MM.1S (cell line): ENCODE results near the gene GOT1.

ENCODE experiments used
- DNase-seq: peaks from one replicate; pipeline ENCODE4 v3.0.0-alpha.2; 2015
- H2AFZ ChIP-seq: fragments of 300-600 bp; sonication (generic); 2 replicates; pipeline ENCODE4 v1.6.0; 2016; ENCODE audit warnings: antibody characterized with exemption, low read length
- H3F3A ChIP-seq: fragments of 300-600 bp; sonication (generic); 2 replicates; pipeline ENCODE4 v1.6.1; 2016; ENCODE audit warnings: mild to moderate bottlenecking, antibody characterized with exemption, low read length, moderate library complexity, mixed read lengths; ENCODE audit not compliant: insufficient read depth
- H3K27ac ChIP-seq: fragments of 300-600 bp; sonication (generic); 2 replicates; pipeline ENCODE4 v1.5.1; 2016; ENCODE audit warnings: mild to moderate bottlenecking, low read length
- H3K27me3 ChIP-seq: fragments of 300-600 bp; sonication (generic); replicated peaks from 2 replicates; pipeline ENCODE4 v1.6.0; 2016; ENCODE audit warnings: low read length; ENCODE audit not compliant: insufficient read depth
- H3K36me3 ChIP-seq: fragments of 300-600 bp; sonication (generic); replicated peaks from 2 replicates; pipeline ENCODE4 v1.6.1; 2016; ENCODE audit warnings: mild to moderate bottlenecking, low read length, mixed read lengths; ENCODE audit not compliant: insufficient read depth
- H3K4me1 ChIP-seq: fragments of 300-600 bp; sonication (generic); 2 replicates; pipeline ENCODE4 v1.6.1; 2016; ENCODE audit warnings: low read length, mixed read lengths
- H3K4me2 ChIP-seq: fragments of 300-600 bp; sonication (generic); 2 replicates; pipeline ENCODE4 v1.6.0; 2016; ENCODE audit warnings: low read depth, low read length
- H3K4me3 ChIP-seq: fragments of 300-600 bp; sonication (generic); 2 replicates; pipeline ENCODE4 v1.5.1; 2016; ENCODE audit warnings: low read length, mixed read lengths
- H3K79me2 ChIP-seq: fragments of 300-600 bp; sonication (generic); 2 replicates; pipeline ENCODE4 v1.6.1; 2016; ENCODE audit warnings: mixed run types, low read length, mixed read lengths
- H3K9ac ChIP-seq: fragments of 300-600 bp; sonication (generic); 2 replicates; pipeline ENCODE4 v1.6.1; 2016; ENCODE audit warnings: low read length, mixed read lengths
- H3K9me2 ChIP-seq: fragments of 300-600 bp; sonication (generic); replicated peaks from 2 replicates; pipeline ENCODE4 v1.6.1; 2016; ENCODE audit warnings: mild to moderate bottlenecking, low read length, mixed read lengths; ENCODE audit not compliant: insufficient read depth
- H3K9me3 ChIP-seq: fragments of 300-600 bp; sonication (generic); replicated peaks from 2 replicates; pipeline ENCODE4 v1.6.1; 2016; ENCODE audit warnings: mild to moderate bottlenecking, low read length, mixed read lengths; ENCODE audit not compliant: insufficient read depth
- H4K20me1 ChIP-seq: fragments of 300-600 bp; sonication (generic); 2 replicates; pipeline ENCODE4 v1.6.1; 2016; ENCODE audit warnings: mild to moderate bottlenecking, low read length, moderate library complexity, mixed read lengths; ENCODE audit not compliant: insufficient read depth
- EZH2 ChIP-seq: fragments of 300-600 bp; sonication (generic); optimal IDR thresholded peaks from 2 replicates; pipeline ENCODE3; 2017; ENCODE audit warnings: low read depth, mild to moderate bottlenecking, antibody characterized with exemption, low read length, mixed read lengths
- EZH2phosphoT487 ChIP-seq: fragments of 300-600 bp; sonication (generic); IDR thresholded peaks from 2 replicates; pipeline ENCODE4 v1.6.1; 2018; ENCODE audit warnings: antibody characterized with exemption, low read length
- TF ChIP-seq, protein P1 (sequence below): fragments of 300-600 bp; sonication (generic); IDR thresholded peaks from 2 replicates; pipeline ENCODE4 v1.5.1; 2016; ENCODE audit warnings: antibody characterized with exemption, low read length, mixed read lengths

GOT1 gene

GRCh38 chr10:99432047-99432446, 1.6 kb upstream of the GOT1 start:
- Histone ChIP-seq H3K27ac (no peak overlapping the region), H3F3A (peaks cover 12% of the 10 kb centered on the region; the same call in 1 of the 2 replicates), H3K79me2 (peaks cover 69% of the 10 kb centered on the region), H3K9me2 (no peaks in the 10 kb centered on the region), H3K4me1 (peaks cover 9% of the 10 kb centered on the region; the same call in 1 of the 2 replicates), H3K9me3 (no peaks in the 10 kb centered on the region), H3K9ac (no peak overlapping the region; the same call in 1 of the 2 replicates), H4K20me1 (peaks cover 5% of the 10 kb centered on the region; the same call in 1 of the 2 replicates), H2AFZ (no peak overlapping the region), H3K4me2 (peak overlapping the region; percentile 59; the same call in 1 of the 2 replicates), H3K4me3 (peak overlapping the region; percentile 94), H3K27me3 (no peaks in the 10 kb centered on the region), H3K36me3 (no peaks in the 10 kb centered on the region)
- TF ChIP-seq, protein P1, sequence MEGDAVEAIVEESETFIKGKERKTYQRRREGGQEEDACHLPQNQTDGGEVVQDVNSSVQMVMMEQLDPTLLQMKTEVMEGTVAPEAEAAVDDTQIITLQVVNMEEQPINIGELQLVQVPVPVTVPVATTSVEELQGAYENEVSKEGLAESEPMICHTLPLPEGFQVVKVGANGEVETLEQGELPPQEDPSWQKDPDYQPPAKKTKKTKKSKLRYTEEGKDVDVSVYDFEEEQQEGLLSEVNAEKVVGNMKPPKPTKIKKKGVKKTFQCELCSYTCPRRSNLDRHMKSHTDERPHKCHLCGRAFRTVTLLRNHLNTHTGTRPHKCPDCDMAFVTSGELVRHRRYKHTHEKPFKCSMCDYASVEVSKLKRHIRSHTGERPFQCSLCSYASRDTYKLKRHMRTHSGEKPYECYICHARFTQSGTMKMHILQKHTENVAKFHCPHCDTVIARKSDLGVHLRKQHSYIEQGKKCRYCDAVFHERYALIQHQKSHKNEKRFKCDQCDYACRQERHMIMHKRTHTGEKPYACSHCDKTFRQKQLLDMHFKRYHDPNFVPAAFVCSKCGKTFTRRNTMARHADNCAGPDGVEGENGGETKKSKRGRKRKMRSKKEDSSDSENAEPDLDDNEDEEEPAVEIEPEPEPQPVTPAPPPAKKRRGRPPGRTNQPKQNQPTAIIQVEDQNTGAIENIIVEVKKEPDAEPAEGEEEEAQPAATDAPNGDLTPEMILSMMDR = no peak
- TF ChIP-seq EZH2 (no peak), EZH2phosphoT487 (no peak)
- no peak for DNase-seq

- Histone ChIP-seq H3K9ac (peak overlapping the region; percentile 95), H3K27ac (peak overlapping the region; percentile 91), H3K79me2 (peaks cover 74% of the 10 kb centered on the region), H3K27me3 (no peaks in the 10 kb centered on the region), H3K36me3 (no peaks in the 10 kb centered on the region), H3K9me3 (no peaks in the 10 kb centered on the region), H3K9me2 (no peaks in the 10 kb centered on the region), H3K4me2 (peak overlapping the region; percentile 59), H3K4me1 (peaks cover 9% of the 10 kb centered on the region; the same call in 1 of the 2 replicates), H3F3A (peaks cover 12% of the 10 kb centered on the region; the same call in 1 of the 2 replicates), H4K20me1 (peaks cover 5% of the 10 kb centered on the region; the same call in 1 of the 2 replicates), H2AFZ (peak overlapping the region; percentile 86), H3K4me3 (peak overlapping the region; percentile 94)
- peak; percentile 46 for DNase-seq
- TF ChIP-seq, protein P1 = no peak
- TF ChIP-seq EZH2phosphoT487 (no peak), EZH2 (no peak)
Observed at GRCh38 chr10:99431190-99431760, 851 bp upstream of the GOT1 start.

- no peak for DNase-seq
- H3K9me3 ChIP-seq = no peaks in the 10 kb centered on the region
- 0 out of 2 replicates have a peak, but pooled peaks cover 2% of the 10 kb centered on the region for H3K36me3 ChIP-seq
- H3K79me2 ChIP-seq = peaks cover 81% of the 10 kb centered on the region
- H2AFZ ChIP-seq = peak overlapping the region; percentile 75
- H3K27ac ChIP-seq = peak overlapping the region; percentile 77
- H3F3A ChIP-seq = peaks cover 12% of the 10 kb centered on the region; the same call in 1 of the 2 replicates
- TF ChIP-seq EZH2 (no peak), EZH2phosphoT487 (no peak)
- TF ChIP-seq, protein P1 = no peak
- H3K4me3 ChIP-seq = peak overlapping the region; percentile 93
- H3K9ac ChIP-seq = peak overlapping the region; percentile 91
- H3K27me3 ChIP-seq = no peaks in the 10 kb centered on the region
- peak overlapping the region; percentile 95 for H3K4me2 ChIP-seq
- H4K20me1 ChIP-seq = peaks cover 5% of the 10 kb centered on the region; the same call in 1 of the 2 replicates
- H3K9me2 ChIP-seq = no peaks in the 10 kb centered on the region
- peaks cover 9% of the 10 kb centered on the region; the same call in 1 of the 2 replicates for H3K4me1 ChIP-seq
Observed at GRCh38 chr10:99430116-99430450, 341 bp downstream of the GOT1 start.
